ENCODE data around the gene KPNB1. TPM values are rescaled to one million over a fixed set of nuclear protein-coding genes. Genes with fewer than 3 reads are reported as not detected.
A peak's percentile ranks its signal among the peaks of the same experiment; 100 is the strongest.

Gene KPNB1
- total and polyA plus RNA-seq, 2 of the 4 experiments (the other 2 are of a cell fraction) = 206 to 1,082 TPM

DNA sequence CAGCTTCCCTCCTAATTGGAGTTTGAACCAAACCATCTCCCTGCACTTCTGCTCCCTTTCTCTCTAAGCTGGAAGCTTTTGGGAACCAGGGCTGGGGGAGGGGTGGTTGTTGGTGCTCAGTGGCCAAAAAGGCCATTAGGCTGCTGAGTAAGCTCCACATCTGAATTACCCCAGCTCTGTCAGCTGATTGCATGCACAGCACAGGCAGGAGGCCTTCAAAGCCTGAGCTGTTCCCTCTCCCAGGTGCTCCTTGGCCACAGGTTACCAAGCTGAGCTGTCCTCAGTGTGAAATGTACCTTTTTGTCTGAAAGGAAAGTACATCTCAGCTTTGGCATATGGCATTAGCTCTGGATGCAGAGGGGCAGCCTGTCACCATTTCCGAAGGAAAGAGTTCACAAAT, 38.0 kb downstream of the KPNB1 start:
- H4K8ac ChIP-seq (ENCODE audit: low read depth in 2 of 2, low read length in 2 of 2) = no peak overlapping the region
- peaks cover 7 to 32% of the 10 kb centered on the region in 2 experiments for H3K79me1 ChIP-seq (ENCODE audit: low read depth in 1 of 2, low read length in 2 of 2)
- H3K23ac ChIP-seq (ENCODE audit: low read depth, low read length) = no peak overlapping the region
- no peak overlapping the region for H4K91ac ChIP-seq (ENCODE audit: insufficient read depth, low read depth, low read length)
- H2AFZ ChIP-seq (replicated peaks; ENCODE audit: low read length, poor library complexity) = no peak overlapping the region
- BruUV-seq (replicated peaks) = no TSS peak
- H2AK9ac ChIP-seq (replicated peaks; ENCODE audit: low read depth, low read length, poor library complexity) = no peak overlapping the region
- H3K18ac ChIP-seq (ENCODE audit: low read depth, low read length) = no peak overlapping the region
- H3K27me3 ChIP-seq (ENCODE audit: control insufficient read depth, insufficient read depth, low read length) = no peaks in the 10 kb centered on the region; the same call in 1 of the 2 replicates
- H3K36me3 ChIP-seq (ENCODE audit: control insufficient read depth, insufficient read depth, low read length) = peaks cover 10% of the 10 kb centered on the region
- no peak overlapping the region for H3K4me3 ChIP-seq (ENCODE audit: insufficient read depth, low read depth, low read length)
- no peak overlapping the region for H3K27ac ChIP-seq (ENCODE audit: insufficient read depth, low read length)
- H2BK120ac ChIP-seq (ENCODE audit: low read depth, low read length) = no peak overlapping the region
- dilution Hi-C loops (cut with HindIII; ENCODE audit: low sequenced_read_pairs, unreplicated experiment) = no loop called here
- no peak overlapping the region for H3K14ac ChIP-seq (replicated peaks; ENCODE audit: low read depth, low read length)
- no peak overlapping the region for H3K56ac ChIP-seq (ENCODE audit: extremely low read depth, insufficient read depth, low read length)
- no peak overlapping the region for H3K4me2 ChIP-seq (ENCODE audit: low read depth, low read length)
- DNase-seq = peak; percentile 44
- no peak overlapping the region for H4K5ac ChIP-seq (ENCODE audit: low read depth, low read length)
- intact Hi-C loops (cut with micrococcal nuclease) = no loop called here
- in situ Hi-C loops (cut with MboI; ENCODE audit: low sequenced_read_pairs) = no loop called here
- peaks cover 17% of the 10 kb centered on the region for H3K9me1 ChIP-seq (ENCODE audit: insufficient read depth, low read length)
- no peak overlapping the region for H2BK20ac ChIP-seq (ENCODE audit: low read depth, low read length)
- peaks cover 41% of the 10 kb centered on the region for H4K20me1 ChIP-seq (ENCODE audit: insufficient read depth, low read length)
- H3K9ac ChIP-seq (ENCODE audit: low read depth, low read length) = no peak overlapping the region
- H3K9me3 ChIP-seq (ENCODE audit: control insufficient read depth, insufficient read depth, low read length) = no peaks in the 10 kb centered on the region
- H2AK5ac ChIP-seq (ENCODE audit: low read depth, low read length) = no peak overlapping the region
- H3K4ac ChIP-seq (ENCODE audit: low read depth, low read length) = no peak overlapping the region
- ChIA-PET CTCF (interaction anchor here (0.6 kb wide), 1 partner anchor 11 kb away, joined by 3 read pairs; no protein-coding TSS in a partner anchor), POLR2A (ENCODE audit: unreplicated experiment) (interaction anchor here (0.5 kb wide), 1 partner anchor 9 kb away, joined by 5 read pairs; no protein-coding TSS in a partner anchor)
- 50% methylated on average over 1 of the region's 1 CpG; no CpG with 5 or more reads in 1 of the 2 experiments for WGBS, 2 experiments (ENCODE audit: extremely low coverage in 2 of 2, insufficient read length in 1 of 2)
- peak; percentile 33 for ATAC-seq (ENCODE audit: low read depth)
- no peak overlapping the region for H2BK5ac ChIP-seq (ENCODE audit: low read depth, low read length, poor library complexity, severe bottlenecking)
- no peak overlapping the region for H2BK15ac ChIP-seq (ENCODE audit: low read depth, low read length)
- no peak for TF ChIP-seq RCOR1 (IDR thresholded peaks at IDR 0.05; ENCODE audit: insufficient replicate concordance, low read length)
- TF ChIP-seq CHD1 (IDR thresholded peaks at IDR 0.05; ENCODE audit: low read depth, low read length) = no peak
- no peak for TF ChIP-seq RFX5 (IDR thresholded peaks at IDR 0.05; ENCODE audit: low read depth, low read length)
- TF ChIP-seq CEBPB (IDR thresholded peaks at IDR 0.05; ENCODE audit: low read depth, low read length) = no peak
- TF ChIP-seq, protein P1, sequence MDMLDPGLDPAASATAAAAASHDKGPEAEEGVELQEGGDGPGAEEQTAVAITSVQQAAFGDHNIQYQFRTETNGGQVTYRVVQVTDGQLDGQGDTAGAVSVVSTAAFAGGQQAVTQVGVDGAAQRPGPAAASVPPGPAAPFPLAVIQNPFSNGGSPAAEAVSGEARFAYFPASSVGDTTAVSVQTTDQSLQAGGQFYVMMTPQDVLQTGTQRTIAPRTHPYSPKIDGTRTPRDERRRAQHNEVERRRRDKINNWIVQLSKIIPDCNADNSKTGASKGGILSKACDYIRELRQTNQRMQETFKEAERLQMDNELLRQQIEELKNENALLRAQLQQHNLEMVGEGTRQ (IDR thresholded peaks at IDR 0.05; ENCODE audit: low read depth, low read length) = no peak; the same call in 1 of the 2 replicates
- TF ChIP-seq MXI1 (IDR thresholded peaks at IDR 0.05; ENCODE audit: borderline replicate concordance, low read depth, low read length) = no peak
- no peak for TF ChIP-seq MAZ (IDR thresholded peaks at IDR 0.05; ENCODE audit: borderline replicate concordance, low read depth, low read length)
- TF ChIP-seq NFE2L2 (IDR thresholded peaks at IDR 0.05; ENCODE audit: low read depth, low read length) = no peak
- peaks cover 20% of the 10 kb centered on the region for H3K4me1 ChIP-seq (ENCODE audit: control insufficient read depth, insufficient read depth, low read length)

Measured in IMR-90 (cell line).